Esophagus muscularis mucosa (tissue), 4 donors: ENCODE measurements around the gene CMTM1. TPM values are rescaled to one million over a fixed set of nuclear protein-coding genes. Genes with fewer than 3 reads are reported as not detected.

Experiments
- DNase-seq: peaks from one replicate; pipeline ENCODE4 v3.0.0-alpha.2; 2017; ENCODE audit errors: extremely low spot score
- H3K27ac ChIP-seq, 4 donors: fragments of 200-600 bp; sonication (generic); replicated peaks in 1 of 4; 1 replicate in 3 of 4; 2 replicates in 1 of 4; pipeline ENCODE4 v1.5.1; 2016 to 2019; ENCODE audit warnings: mild to moderate bottlenecking in 1 of 4
- H3K27me3 ChIP-seq, 4 donors: fragments of 200-600 bp; sonication (generic); one replicate each; pipeline versions ENCODE4 v1.5.1 to v1.6.0; 2016 to 2019
- H3K36me3 ChIP-seq, 4 donors: fragments of 200-600 bp; sonication (generic); one replicate each; pipeline ENCODE4 v1.5.1; 2016 to 2019
- H3K4me1 ChIP-seq, 4 donors: fragments of 200-600 bp; sonication (generic); one replicate each; pipeline ENCODE4 v1.5.1; 2016 to 2019
- H3K4me3 ChIP-seq, 4 donors: fragments of 200-600 bp; sonication (generic); 1 replicate in 2 of 4; 2 replicates in 2 of 4; pipeline ENCODE4 v1.5.1; 2016 to 2019; ENCODE audit warnings: mild to moderate bottlenecking in 4 of 4, moderate library complexity in 1 of 4
- H3K9me3 ChIP-seq, 4 donors: fragments of 200-600 bp; sonication (generic); 1 replicate in 3 of 4; 2 replicates in 1 of 4; pipeline ENCODE4 v1.5.1; 2016 to 2019
- CTCF ChIP-seq, 3 experiments: fragments of 200-600 bp in 2 of 3; fragments of 450-650 bp in 1 of 3; sonication (generic) in 2 of 3; IDR thresholded peaks; one replicate each; pipeline ENCODE4 v1.5.1; 2017 to 2019; ENCODE audit warnings: antibody characterized with exemption in 3 of 3, mild to moderate bottlenecking in 2 of 3, moderate library complexity in 1 of 3
- EP300 ChIP-seq: sonication (generic); formaldehyde crosslinking; IDR thresholded peaks from one replicate; pipeline ENCODE4 v1.6.1; 2017; ENCODE audit warnings: antibody characterized with exemption
- POLR2A ChIP-seq: fragments of 450-650 bp; IDR thresholded peaks from one replicate; pipeline ENCODE4 v1.6.1; 2017; ENCODE audit warnings: antibody characterized with exemption, moderate library complexity, mild to moderate bottlenecking, low read depth
- POLR2AphosphoS5 ChIP-seq, 2 donors: sonication (generic); formaldehyde crosslinking; IDR thresholded peaks; one replicate each; pipeline ENCODE4 v1.6.1; 2017; ENCODE audit warnings: antibody characterized with exemption in 2 of 2
- WGBS: methylation state at CpG from one replicate; pipeline ENCODE4 v1.1.5; 2018; 5-methylcytosine and 5-hydroxymethylcytosine counted together
- intact Hi-C: fragments of 100-400 bp; cut with DNase I; formaldehyde crosslinking; loops from one replicate; pipeline ENCODE4 v1.15.1; 2023
- total RNA-seq, 4 donors: library from RNA; depleted of rRNA; stranded (reverse); fragments of >200 nt; gene quantifications; one replicate each; pipeline versions ENCODE4 v1.1.0 to v1.2.1, GENCODE V29; 2016

The CMTM1 gene
- total RNA-seq, 4 donors from 2014 or later, result 1.4 to 2.0 (median 1.7) TPM; not detected in 1

GRCh38 chr16:66549284-66550131 lies 16.7 kb upstream of the CMTM1 start, which contains the start of gene TK2:
TSS of gene TK2 (minus strand) at chr16:66550122. CDS start at chr16:66550061, 61 bp downstream.
- Histone ChIP-seq H3K4me1 (peaks cover 37 to 63% (median 54%) of the 10 kb centered on the region in 4 donors), H3K4me3 (peak within 1 kb of the TSS; percentile 81 to 89 (median 86)), H3K27ac (peak within 1 kb of the TSS; percentile 95 to 99 (median 97)), H3K27me3 (no peaks in the 10 kb centered on the region), H3K36me3 (peaks cover 0 to 28% (median 23%) of the 10 kb centered on the region in 4 donors), H3K9me3 (no peaks in the 10 kb centered on the region)
- no peak for TF ChIP-seq EP300
- TF ChIP-seq CTCF (IDR thresholded peaks at IDR 0.05), result peak; percentile 11 to 41 (median 13)
- peak; percentile 24 to 62 for TF ChIP-seq POLR2AphosphoS5 (IDR thresholded peaks at IDR 0.05)
- no peak for TF ChIP-seq POLR2A
- 17% methylated on average over 17 of the region's 80 CpGs for WGBS
- intact Hi-C loops, result no loop called here
- DNase-seq, result no peak

- no peaks in the 10 kb centered on the region for H3K27me3 ChIP-seq
- no peaks in the 10 kb centered on the region for H3K9me3 ChIP-seq
- 40% methylated on average over 6 of the region's 6 CpGs for WGBS
- no peak for DNase-seq
- H3K4me3 ChIP-seq, result no peak overlapping the region
- peak overlapping the region; percentile 89 to 92 (median 91) for H3K27ac ChIP-seq
- H3K36me3 ChIP-seq, result peaks cover 0 to 15% (median 7%) of the 10 kb centered on the region in 4 donors
- peaks cover 37 to 70% (median 55%) of the 10 kb centered on the region in 4 donors for H3K4me1 ChIP-seq
- no peak for TF ChIP-seq POLR2A
- TF ChIP-seq CTCF (IDR thresholded peaks at IDR 0.05), result peak in 1 of 3 experiments; percentile 31
- intact Hi-C loops, result no loop called here
These were observed 14.9 kb upstream of the CMTM1 start for GRCh38 chr16:66551348-66551759.

GRCh38 chr16:66551788-66552285 lies 14.4 kb upstream of the CMTM1 start:
- Histone ChIP-seq H3K4me3 (peak overlapping the region; percentile 55 to 69 (median 62)), H3K36me3 (peaks cover 0 to 12% (median 5%) of the 10 kb centered on the region in 4 donors), H3K9me3 (no peaks in the 10 kb centered on the region), H3K4me1 (peaks cover 37 to 70% (median 55%) of the 10 kb centered on the region in 4 donors), H3K27me3 (no peaks in the 10 kb centered on the region), H3K27ac (peak overlapping the region; percentile 89 to 92 (median 91))
- intact Hi-C loops, result no loop called here
- no peak for DNase-seq
- WGBS, result 26% methylated on average over 8 of the region's 8 CpGs
- TF ChIP-seq POLR2A (no peak), POLR2AphosphoS5 (IDR thresholded peaks at IDR 0.05) (no peak), CTCF (IDR thresholded peaks at IDR 0.05) (no peak), EP300 (no peak)

GRCh38 chr16:66552286-66553177 lies 13.7 kb upstream of the CMTM1 start, which contains the start of gene CKLF:
TSS of gene CKLF (plus strand) at chr16:66552576. CDS start at chr16:66552716, 140 bp downstream.
- intact Hi-C loops, result no loop called here

More at GRCh38 chr16:66552286-66553177, 13.7 kb upstream of the CMTM1 start, which contains the start of gene CKLF:
- H3K36me3 ChIP-seq, result peaks cover 0 to 6% (median 3%) of the 10 kb centered on the region in 4 donors
- H3K4me1 ChIP-seq, result peaks cover 41 to 63% (median 54%) of the 10 kb centered on the region in 4 donors
- no peak for TF ChIP-seq EP300
- TF ChIP-seq POLR2A, result peak; percentile 33
- TF ChIP-seq POLR2AphosphoS5 (IDR thresholded peaks at IDR 0.05), result peak; percentile 93 to 94
- no peak for TF ChIP-seq CTCF (IDR thresholded peaks at IDR 0.05)
- WGBS, result 10% methylated on average over 34 of the region's 63 CpGs
- H3K9me3 ChIP-seq, result no peaks in the 10 kb centered on the region
- no peaks in the 10 kb centered on the region for H3K27me3 ChIP-seq
- peak within 1 kb of the TSS; percentile 55 to 69 (median 62) for H3K4me3 ChIP-seq
- H3K27ac ChIP-seq, result peak within 1 kb of the TSS; percentile 89 to 92 (median 91)
- DNase-seq, result peak; percentile 98
